ENCODE data around the gene CACNA1S. TPM values are rescaled to one million over a fixed set of nuclear protein-coding genes. Genes with fewer than 3 reads are reported as not detected.

The CACNA1S gene
- total RNA-seq, 1 donor: not detected

GRCh38 chr1:201104141-201104540 is 8.1 kb downstream of the CACNA1S start:
- no peak for DNase-seq (ENCODE audit: low read depth)
- no peak overlapping the region for H3K4me3 ChIP-seq (ENCODE audit: low read depth, low read length)
- no peak for TF ChIP-seq CTCF (IDR thresholded peaks at IDR 0.05; ENCODE audit: insufficient read depth, low read length)

GRCh38 chr1:201103666-201104065 is 8.6 kb downstream of the CACNA1S start:
- no peak for DNase-seq (ENCODE audit: low read depth)
- no peak for TF ChIP-seq CTCF (IDR thresholded peaks at IDR 0.05; ENCODE audit: insufficient read depth, low read length)
- no peak overlapping the region for H3K4me3 ChIP-seq (ENCODE audit: low read depth, low read length)

GRCh38 chr1:201100169-201100930 is 11.9 kb downstream of the CACNA1S start:
- no peak for TF ChIP-seq CTCF (IDR thresholded peaks at IDR 0.05; ENCODE audit: insufficient read depth, low read length)
- no peak for DNase-seq (ENCODE audit: low read depth)
- H3K4me3 ChIP-seq (ENCODE audit: low read depth, low read length): no peak overlapping the region

GRCh38 chr1:201098992-201099677 is 13.1 kb downstream of the CACNA1S start:
- TF ChIP-seq CTCF (IDR thresholded peaks at IDR 0.05; ENCODE audit: insufficient read depth, low read length): no peak
- DNase-seq (ENCODE audit: low read depth): no peak

GRCh38 chr1:201096977-201097856 is 15.0 kb downstream of the CACNA1S start:
- no peak overlapping the region for H3K4me3 ChIP-seq (ENCODE audit: low read depth, low read length)
- no peak for DNase-seq (ENCODE audit: low read depth)
- TF ChIP-seq CTCF (IDR thresholded peaks at IDR 0.05; ENCODE audit: insufficient read depth, low read length): no peak

More at GRCh38 chr1:201098992-201099677, 13.1 kb downstream of the CACNA1S start:
- no peak overlapping the region for H3K4me3 ChIP-seq (ENCODE audit: low read depth, low read length)

- no peak overlapping the region for H3K4me3 ChIP-seq (ENCODE audit: low read depth, low read length)
- DNase-seq (ENCODE audit: low read depth): no peak
- TF ChIP-seq CTCF (IDR thresholded peaks at IDR 0.05; ENCODE audit: insufficient read depth, low read length): no peak
Measured at GRCh38 chr1:201096041-201096461, 16.2 kb downstream of the CACNA1S start.

All from fibroblast of the aortic adventitia (primary cell).